ENCODE results near the gene TXNDC17. TPM values are rescaled to one million over a fixed set of nuclear protein-coding genes. Genes with fewer than 3 reads are reported as not detected.

The TXNDC17 gene
- 273 and 310 TPM in 2 replicates for total RNA-seq

GRCh38 chr17:6640536-6641246 lies at the start of gene TXNDC17, which contains the start of gene KIAA0753:
TXNDC17 (plus strand) TSS chr17:6641060; CDS start chr17:6641083, 23 bp downstream.
KIAA0753 (minus strand) TSS chr17:6640711; CDS start chr17:6635103, 5,608 bp downstream.

DNA sequence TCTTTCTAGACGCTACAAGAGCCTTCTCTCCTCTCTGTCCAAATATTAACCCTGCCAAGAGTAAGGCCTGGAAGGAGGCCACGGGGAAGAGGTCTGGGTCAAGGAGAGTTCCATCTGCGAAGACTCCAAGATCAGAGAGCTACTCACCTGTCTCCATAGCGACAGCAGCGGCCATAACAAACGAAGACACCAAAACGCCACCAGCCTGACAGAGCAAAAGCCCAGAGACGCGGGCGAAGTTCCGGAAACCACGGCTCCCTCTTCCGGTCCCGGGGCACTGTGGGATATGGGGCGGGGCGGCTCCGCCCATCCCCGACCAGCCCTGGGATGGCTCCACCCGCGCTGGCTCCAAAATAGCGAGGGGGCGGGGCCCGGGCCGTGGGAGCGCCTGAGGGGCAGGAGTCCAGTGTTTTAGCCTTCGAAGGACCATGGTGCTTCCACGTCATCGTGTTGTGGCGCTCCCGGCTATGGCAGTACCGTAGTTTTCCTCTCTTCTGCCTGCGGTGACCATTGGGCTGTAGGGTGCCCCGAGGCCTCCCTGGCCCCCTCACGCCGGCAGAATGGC lies 10.6 kb downstream of the TXNDC17 start, which contains the start of the genes C17orf100 and MED31:
C17orf100 (plus strand) TSS at position 409 of the 565 bp plus-strand sequence; CDS start at position 561, 152 bp downstream.
MED31 (minus strand) TSS at position 252 of the 565 bp plus-strand sequence; CDS start at position 175, 77 bp downstream.

Other genes starting within 250 kb of the TXNDC17 start
- gene AIPL1, start 205.9 kb upstream of the TXNDC17 start, total RNA-seq, result not detected in 2 replicates
- gene PIMREG, start 196.6 kb upstream of the TXNDC17 start, total RNA-seq, result 98.9 and 112 TPM in 2 replicates
- gene PITPNM3, start 84.5 kb upstream of the TXNDC17 start, total RNA-seq, result 0.86 and 1.1 TPM in 2 replicates
- gene KIAA0753, start 349 bp upstream of the TXNDC17 start, total RNA-seq, result 11.2 and 11.9 TPM in 2 replicates
- 10.3 and 16.4 TPM in 2 replicates for gene MED31, start 10.5 kb downstream of the TXNDC17 start, total RNA-seq
- 0.71 and 0.86 TPM in 2 replicates for gene C17orf100, start 10.7 kb downstream of the TXNDC17 start, total RNA-seq
- gene SLC13A5, start 72.3 kb downstream of the TXNDC17 start, total RNA-seq, result not detected in 2 replicates
- gene XAF1, start 115.0 kb downstream of the TXNDC17 start, total RNA-seq, result 6.3 and 11.2 TPM in 2 replicates
- 1.9 and 3.5 TPM in 2 replicates for gene FBXO39, start 135.2 kb downstream of the TXNDC17 start, total RNA-seq
- gene TEKT1, start 190.7 kb downstream of the TXNDC17 start, total RNA-seq, result not detected in 2 replicates

Measured in myometrial cell (primary cell).